ENCODE data around the gene UBP1. TPM values are rescaled to one million over a fixed set of nuclear protein-coding genes. Genes with fewer than 3 reads are reported as not detected.
A peak's percentile ranks its signal among the peaks of the same experiment; 100 is the strongest.
"Not testable (repeated sequence)": the region's sequence is repeated elsewhere in the genome, so short reads cannot be mapped to it uniquely, and the experiment has no call there.

Gene UBP1
- polyA plus RNA-seq, 1 donor from 2014 or later: 9.3 TPM

DNA sequence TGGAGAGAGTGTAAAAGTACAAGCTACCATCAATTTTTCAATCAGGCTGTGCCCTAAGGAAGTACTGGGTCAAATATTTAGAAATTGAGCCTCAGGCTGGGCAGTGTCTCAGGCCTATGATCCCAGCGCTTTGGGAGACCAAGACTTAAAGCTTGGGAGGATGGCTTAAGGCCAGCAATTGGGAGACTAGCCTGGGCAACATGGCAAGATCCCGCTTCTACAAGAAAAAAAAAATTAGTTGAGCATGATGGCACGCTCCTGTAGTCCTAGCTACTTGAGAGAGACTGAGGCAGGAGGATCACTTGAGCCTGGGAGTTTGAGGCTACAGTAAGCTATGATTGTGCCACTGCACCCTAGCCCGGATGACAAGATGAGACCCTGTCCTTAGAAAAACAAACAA is 2.0 kb upstream of the UBP1 start:
- peaks cover 2% of the 10 kb centered on the region for H3K36me3 Mint-ChIP-seq
- no peaks in the 10 kb centered on the region for H3K27me3 Mint-ChIP-seq
- H3K9me3 Mint-ChIP-seq: no peaks in the 10 kb centered on the region
- peak overlapping the region in 2 of 4 donors; percentile 78 to 96 for H3K4me3 Mint-ChIP-seq
- peak overlapping the region; percentile 95 to 100 (median 95) for H3K27ac Mint-ChIP-seq
- H3K4me1 Mint-ChIP-seq: peaks cover 24 to 27% (median 25%) of the 10 kb centered on the region in 3 donors

GRCh38 chr3:33441225-33441976 is 1.2 kb upstream of the UBP1 start:
- peaks cover 2% of the 10 kb centered on the region for H3K36me3 Mint-ChIP-seq
- peak overlapping the region; percentile 95 to 100 (median 95) for H3K27ac Mint-ChIP-seq
- no peaks in the 10 kb centered on the region for H3K9me3 Mint-ChIP-seq
- H3K27me3 Mint-ChIP-seq: no peaks in the 10 kb centered on the region
- H3K4me1 Mint-ChIP-seq: peaks cover 27 to 33% (median 31%) of the 10 kb centered on the region in 3 donors
- peak overlapping the region; percentile 96 to 100 (median 99) for H3K4me3 Mint-ChIP-seq

DNA sequence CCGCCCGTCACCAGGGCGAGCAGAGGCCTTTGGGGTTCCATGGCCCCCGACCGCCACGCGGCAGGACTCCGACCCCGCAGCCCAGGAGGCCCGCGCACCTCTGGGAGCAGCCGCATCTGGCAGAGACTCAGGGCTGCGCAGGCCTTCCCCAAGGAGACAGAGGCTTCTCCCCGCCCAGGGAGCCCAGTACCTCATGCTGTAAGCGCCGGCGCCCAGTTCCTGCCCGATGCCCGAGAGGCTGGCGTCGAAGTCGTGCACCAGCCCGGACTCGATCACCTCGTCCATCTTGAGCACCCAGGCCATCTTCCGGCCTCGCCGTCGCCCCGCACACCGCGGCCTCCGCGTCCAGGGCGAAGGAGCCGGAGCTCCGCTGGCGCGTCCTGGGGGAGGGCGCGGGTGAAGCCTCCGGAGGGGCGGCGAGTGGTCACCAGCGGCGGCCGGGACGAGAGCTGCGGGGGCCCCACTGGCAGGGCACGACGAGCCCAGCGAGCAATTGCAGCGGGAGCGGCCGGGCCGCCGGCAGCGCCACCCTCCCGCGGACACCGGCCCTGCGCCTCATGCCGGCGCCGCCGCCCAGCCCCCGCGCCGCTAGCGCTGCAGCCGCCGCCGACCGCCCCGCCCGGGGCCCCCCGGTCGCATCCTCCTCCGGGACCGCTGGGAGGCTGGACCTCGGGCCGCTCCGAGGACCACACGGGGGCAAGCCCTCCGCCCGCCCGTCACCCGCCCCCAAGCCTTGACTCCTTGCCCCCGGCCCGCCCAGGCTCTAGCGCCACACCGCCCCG is 468 bp downstream of the UBP1 start:
- Mint-ChIP-seq H3K4me1 (peaks cover 36 to 42% (median 40%) of the 10 kb centered on the region in 3 donors), H3K36me3 (peaks cover 2% of the 10 kb centered on the region), H3K27me3 (no peaks in the 10 kb centered on the region), H3K9me3 (no peaks in the 10 kb centered on the region), H3K4me3 (peak overlapping the region; percentile 96 to 100 (median 99)), H3K27ac (peak overlapping the region; percentile 89 to 95 (median 95))

DNA sequence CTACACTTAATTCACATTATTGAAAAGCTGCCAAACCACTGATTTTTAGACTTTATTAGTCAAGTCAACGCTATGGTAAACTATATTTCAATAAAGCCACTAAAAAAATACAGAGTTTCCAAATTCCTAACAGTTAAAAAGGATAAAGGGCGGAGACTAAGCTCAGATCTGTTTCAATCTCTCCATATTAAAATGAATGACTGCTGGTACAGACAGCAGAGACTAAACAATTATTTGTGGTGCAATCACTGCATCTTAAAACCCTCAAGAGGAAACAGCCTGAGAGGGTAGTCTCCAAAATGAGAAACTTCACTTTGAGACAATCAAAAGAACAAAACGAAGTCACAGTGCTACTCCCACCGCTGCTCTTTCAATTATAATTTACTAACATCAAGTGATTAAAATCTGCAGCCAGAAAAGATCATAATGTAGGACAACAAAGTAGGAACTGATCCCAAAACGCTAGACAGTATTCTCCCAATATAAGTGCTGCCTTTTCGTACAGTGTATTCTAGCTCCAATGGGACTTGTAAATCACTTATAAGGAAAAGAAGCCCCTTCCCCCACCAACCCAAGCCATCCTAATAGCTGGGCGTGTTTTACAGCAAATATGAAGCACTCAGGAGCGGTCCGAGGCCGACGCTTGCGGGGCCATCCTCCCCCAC is 1.2 kb downstream of the UBP1 start:
- Mint-ChIP-seq H3K36me3 (peaks cover 2% of the 10 kb centered on the region), H3K9me3 (no peaks in the 10 kb centered on the region), H3K27me3 (no peaks in the 10 kb centered on the region), H3K4me3 (peak overlapping the region; percentile 84 to 98 (median 94)), H3K4me1 (peaks cover 38 to 42% (median 42%) of the 10 kb centered on the region in 3 donors), H3K27ac (peak overlapping the region; percentile 73 to 89 (median 80))

GRCh38 chr3:33438284-33438668 is 1.9 kb downstream of the UBP1 start:
- Mint-ChIP-seq H3K4me3 (peak overlapping the region; percentile 84 to 98 (median 94)), H3K27ac (peak overlapping the region in 2 of 3 donors; percentile 80 to 89), H3K4me1 (peaks cover 43 to 48% (median 47%) of the 10 kb centered on the region in 3 donors), H3K36me3 (peaks cover 3% of the 10 kb centered on the region), H3K9me3 (no peaks in the 10 kb centered on the region), H3K27me3 (no peaks in the 10 kb centered on the region)

GRCh38 chr3:33437556-33438283 is 2.5 kb downstream of the UBP1 start:
- peak overlapping the region in 1 of 3 donors; percentile 80 for H3K27ac Mint-ChIP-seq
- H3K36me3 Mint-ChIP-seq: peaks cover 3% of the 10 kb centered on the region
- H3K9me3 Mint-ChIP-seq: no peaks in the 10 kb centered on the region
- H3K4me1 Mint-ChIP-seq: peaks cover 43 to 49% (median 49%) of the 10 kb centered on the region in 3 donors
- H3K27me3 Mint-ChIP-seq: no peaks in the 10 kb centered on the region
- H3K4me3 Mint-ChIP-seq: peak overlapping the region; percentile 84 to 98 (median 94)

GRCh38 chr3:33433843-33434242 is 6.4 kb downstream of the UBP1 start:
- Mint-ChIP-seq H3K27me3 (no peaks in the 10 kb centered on the region), H3K4me1 (peaks cover 68 to 70% (median 68%) of the 10 kb centered on the region in 3 donors), H3K36me3 (peaks cover 5% of the 10 kb centered on the region), H3K4me3 (peak overlapping the region in 1 of 4 donors; percentile 79), H3K27ac (no peak overlapping the region), H3K9me3 (no peaks in the 10 kb centered on the region)

DNA sequence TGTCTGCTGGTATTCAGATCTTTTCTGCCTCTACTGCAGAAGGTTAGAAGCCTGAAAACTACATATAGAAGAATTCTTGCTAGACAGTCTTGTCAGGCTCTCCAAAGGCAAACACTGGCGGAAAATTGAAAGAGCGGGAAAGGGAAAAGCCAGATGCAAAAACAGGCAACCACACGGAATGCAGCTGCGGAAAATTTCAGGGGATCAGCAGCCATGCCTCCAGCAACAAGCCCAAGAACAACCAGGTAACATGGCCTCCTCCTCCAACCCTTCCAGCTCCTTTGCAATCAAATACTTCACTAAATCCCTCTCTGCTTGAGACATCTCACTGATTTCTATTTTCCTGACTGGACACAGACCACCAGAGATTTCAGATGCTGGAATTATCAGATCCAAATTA is 9.6 kb downstream of the UBP1 start:
- H3K27ac Mint-ChIP-seq: peak overlapping the region in 1 of 3 donors; percentile 33
- H3K9me3 Mint-ChIP-seq: no peaks in the 10 kb centered on the region
- H3K4me3 Mint-ChIP-seq: peak overlapping the region in 3 of 4 donors; percentile 4 to 85 (median 30)
- H3K27me3 Mint-ChIP-seq: no peaks in the 10 kb centered on the region
- peaks cover 53 to 59% (median 57%) of the 10 kb centered on the region in 3 donors for H3K4me1 Mint-ChIP-seq
- H3K36me3 Mint-ChIP-seq: peaks cover 5% of the 10 kb centered on the region

DNA sequence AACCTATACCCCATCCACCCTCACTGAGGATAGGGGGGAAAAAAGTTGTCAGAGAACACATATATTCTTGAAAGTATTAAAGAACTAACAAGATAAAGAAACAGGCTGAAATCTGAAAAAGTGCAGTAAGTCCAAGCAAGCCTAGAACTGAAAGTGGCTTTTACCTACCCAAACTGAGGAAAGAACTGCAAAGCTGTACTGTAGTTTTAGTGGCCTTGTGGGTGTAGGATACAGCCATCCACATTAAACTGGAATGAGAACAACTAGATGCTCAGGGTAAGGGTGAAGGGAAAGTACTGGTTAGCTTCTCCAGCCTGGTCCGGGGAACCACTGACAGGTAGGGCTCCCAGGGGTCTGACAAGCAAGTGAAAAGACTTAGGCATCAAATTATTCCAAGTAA is 10.1 kb downstream of the UBP1 start:
- Mint-ChIP-seq H3K4me3 (peak overlapping the region in 2 of 4 donors; percentile 4 to 85), H3K36me3 (peaks cover 5% of the 10 kb centered on the region), H3K27ac (peak overlapping the region in 2 of 3 donors; percentile 33 to 49), H3K9me3 (no peaks in the 10 kb centered on the region), H3K27me3 (no peaks in the 10 kb centered on the region), H3K4me1 (peaks cover 51 to 54% (median 53%) of the 10 kb centered on the region in 3 donors)

DNA sequence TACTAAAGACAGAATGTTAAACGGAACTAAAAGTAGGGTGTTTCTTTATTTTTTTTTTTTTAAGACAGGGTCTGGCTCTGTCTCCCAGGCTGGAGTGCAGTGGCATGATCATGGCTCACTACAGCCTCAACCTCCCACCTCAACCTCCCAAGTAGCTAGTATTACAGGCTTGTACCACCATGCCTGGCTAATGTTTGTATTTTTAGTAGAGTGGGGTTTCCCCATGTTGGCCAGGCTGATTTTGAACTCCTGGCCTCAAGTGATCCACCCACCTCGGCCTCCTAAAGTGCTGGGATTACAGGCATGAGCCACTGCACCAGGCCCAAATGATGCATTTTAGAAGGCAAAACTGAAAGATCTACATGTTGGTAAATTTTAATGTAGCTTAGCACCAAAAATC is 10.9 kb downstream of the UBP1 start:
- H3K27me3 Mint-ChIP-seq, H3K36me3 Mint-ChIP-seq, H3K9me3 Mint-ChIP-seq: not testable (repeated sequence)
- H3K4me3 Mint-ChIP-seq: peak overlapping the region in 1 of 4 donors; percentile 27
- peaks cover 50 to 54% (median 53%) of the 10 kb centered on the region in 3 donors for H3K4me1 Mint-ChIP-seq
- H3K27ac Mint-ChIP-seq: peak overlapping the region in 1 of 3 donors; percentile 49

- Mint-ChIP-seq H3K27me3 (no peaks in the 10 kb centered on the region), H3K9me3 (no peaks in the 10 kb centered on the region), H3K4me3 (peak overlapping the region in 1 of 4 donors; percentile 59), H3K27ac (peak overlapping the region in 2 of 3 donors; percentile 8 to 28), H3K36me3 (peaks cover 5% of the 10 kb centered on the region), H3K4me1 (peaks cover 46 to 51% (median 50%) of the 10 kb centered on the region in 3 donors)
Measured at GRCh38 chr3:33428734-33429133, 11.5 kb downstream of the UBP1 start.

GRCh38 chr3:33426630-33427317 is 13.4 kb downstream of the UBP1 start:
- no peaks in the 10 kb centered on the region for H3K9me3 Mint-ChIP-seq
- H3K4me3 Mint-ChIP-seq: no peak overlapping the region
- H3K36me3 Mint-ChIP-seq: no peaks in the 10 kb centered on the region
- H3K27me3 Mint-ChIP-seq: no peaks in the 10 kb centered on the region
- H3K27ac Mint-ChIP-seq: peak overlapping the region in 1 of 3 donors; percentile 89
- H3K4me1 Mint-ChIP-seq: peaks cover 41 to 43% (median 42%) of the 10 kb centered on the region in 3 donors

GRCh38 chr3:33426068-33426467 is 14.1 kb downstream of the UBP1 start:
- H3K9me3 Mint-ChIP-seq: no peaks in the 10 kb centered on the region
- H3K4me3 Mint-ChIP-seq: no peak overlapping the region
- H3K36me3 Mint-ChIP-seq: no peaks in the 10 kb centered on the region
- no peaks in the 10 kb centered on the region for H3K27me3 Mint-ChIP-seq
- H3K27ac Mint-ChIP-seq: peak overlapping the region in 1 of 3 donors; percentile 89
- peaks cover 36 to 40% (median 40%) of the 10 kb centered on the region in 3 donors for H3K4me1 Mint-ChIP-seq

GRCh38 chr3:33425453-33425852 is 14.8 kb downstream of the UBP1 start:
- no peak overlapping the region for H3K4me3 Mint-ChIP-seq
- H3K4me1 Mint-ChIP-seq: peaks cover 29 to 38% (median 38%) of the 10 kb centered on the region in 3 donors
- H3K36me3 Mint-ChIP-seq: no peaks in the 10 kb centered on the region
- H3K27me3 Mint-ChIP-seq: no peaks in the 10 kb centered on the region
- H3K9me3 Mint-ChIP-seq: no peaks in the 10 kb centered on the region
- no peak overlapping the region for H3K27ac Mint-ChIP-seq
